ENCODE results near the gene OR4C13.
"Not testable (repeated sequence)": the region's sequence is repeated elsewhere in the genome, so short reads cannot be mapped to it uniquely, and the experiment has no call there.

GRCh38 chr11:49973439-49973838, 21.2 kb downstream of the OR4C13 start:
- not testable (repeated sequence) for TF ChIP-seq POLR2A, EP300 (IDR thresholded peaks at IDR 0.05)
- TF ChIP-seq, protein P1, sequence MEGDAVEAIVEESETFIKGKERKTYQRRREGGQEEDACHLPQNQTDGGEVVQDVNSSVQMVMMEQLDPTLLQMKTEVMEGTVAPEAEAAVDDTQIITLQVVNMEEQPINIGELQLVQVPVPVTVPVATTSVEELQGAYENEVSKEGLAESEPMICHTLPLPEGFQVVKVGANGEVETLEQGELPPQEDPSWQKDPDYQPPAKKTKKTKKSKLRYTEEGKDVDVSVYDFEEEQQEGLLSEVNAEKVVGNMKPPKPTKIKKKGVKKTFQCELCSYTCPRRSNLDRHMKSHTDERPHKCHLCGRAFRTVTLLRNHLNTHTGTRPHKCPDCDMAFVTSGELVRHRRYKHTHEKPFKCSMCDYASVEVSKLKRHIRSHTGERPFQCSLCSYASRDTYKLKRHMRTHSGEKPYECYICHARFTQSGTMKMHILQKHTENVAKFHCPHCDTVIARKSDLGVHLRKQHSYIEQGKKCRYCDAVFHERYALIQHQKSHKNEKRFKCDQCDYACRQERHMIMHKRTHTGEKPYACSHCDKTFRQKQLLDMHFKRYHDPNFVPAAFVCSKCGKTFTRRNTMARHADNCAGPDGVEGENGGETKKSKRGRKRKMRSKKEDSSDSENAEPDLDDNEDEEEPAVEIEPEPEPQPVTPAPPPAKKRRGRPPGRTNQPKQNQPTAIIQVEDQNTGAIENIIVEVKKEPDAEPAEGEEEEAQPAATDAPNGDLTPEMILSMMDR (IDR thresholded peaks at IDR 0.05): not testable (repeated sequence)
